HepG2 (cell line): ENCODE measurements around the gene NSD2. TPM values are rescaled to one million over a fixed set of nuclear protein-coding genes. Genes with fewer than 3 reads are reported as not detected.
A peak's percentile ranks its signal among the peaks of the same experiment; 100 is the strongest.

ENCODE experiments used
- AGO1 ChIP-seq: fragments of 200-400 bp; formaldehyde crosslinking; IDR thresholded peaks from 2 replicates; pipeline ENCODE4 v1.6.1; 2017; ENCODE audit warnings: mild to moderate bottlenecking, low read depth, low read length, moderate library complexity; ENCODE audit not compliant: poor library complexity, severe bottlenecking
- CCAR2 ChIP-seq: fragments of 200-400 bp; formaldehyde crosslinking; optimal IDR thresholded peaks from 2 replicates; pipeline ENCODE3; 2018; ENCODE audit warnings: low read depth, mild to moderate bottlenecking, low read length, moderate library complexity
- CHD4 ChIP-seq: fragments of 200-600 bp; sonication (generic); IDR thresholded peaks from 2 replicates; pipeline ENCODE4 v1.7.0; 2017; ENCODE audit warnings: mild to moderate bottlenecking, low read length, borderline replicate concordance
- DMAP1 ChIP-seq: IDR thresholded peaks from 2 replicates; pipeline ENCODE4 v1.6.1; 2016
- EHMT2 ChIP-seq: fragments of 200-600 bp; sonication (generic); IDR thresholded peaks from 2 replicates; pipeline ENCODE4 v1.7.0; 2017; ENCODE audit warnings: antibody characterized with exemption, low read depth, low read length, borderline replicate concordance
- ESRRA ChIP-seq: sonication (generic); formaldehyde crosslinking; IDR thresholded peaks from 2 replicates; pipeline ENCODE4 v1.5.1; 2020; ENCODE audit warnings: mild to moderate bottlenecking, low read depth, missing genetic modification reagents
- FIP1L1 ChIP-seq: fragments of 200-400 bp; formaldehyde crosslinking; IDR thresholded peaks from 2 replicates; pipeline ENCODE4 v1.6.1; 2018; ENCODE audit warnings: low read depth, mild to moderate bottlenecking, low read length, moderate library complexity, borderline replicate concordance; ENCODE audit not compliant: insufficient read depth
- GPN1 ChIP-seq: sonication (generic); formaldehyde crosslinking; IDR thresholded peaks from 2 replicates; pipeline ENCODE4 v1.5.1; 2020; ENCODE audit warnings: missing genetic modification reagents, borderline replicate concordance
- KDM5B ChIP-seq: sonication (generic); formaldehyde crosslinking; IDR thresholded peaks from 2 replicates; pipeline ENCODE4 v1.4.0; 2020; ENCODE audit warnings: missing genetic modification reagents, mild to moderate bottlenecking, borderline replicate concordance
- NCOR1 ChIP-seq: fragments of 200-600 bp; sonication (generic); IDR thresholded peaks from 2 replicates; pipeline ENCODE4 v1.7.0; 2017; ENCODE audit warnings: antibody characterized with exemption, low read length, borderline replicate concordance
- NFYC ChIP-seq: IDR thresholded peaks from 2 replicates; pipeline ENCODE4 v1.6.1; 2016; ENCODE audit warnings: missing genetic modification reagents, missing compliant biosample characterization
- SMC3 ChIP-seq: IDR thresholded peaks from 2 replicates; pipeline ENCODE4 v1.6.1; 2011; ENCODE audit warnings: low read length, improper control_type of control experiment
- ZBTB21 ChIP-seq: sonication (generic); formaldehyde crosslinking; IDR thresholded peaks from 2 replicates; pipeline ENCODE4 v1.4.0; 2020; ENCODE audit warnings: missing genetic modification reagents
- ZBTB7A ChIP-seq: sonication (generic); formaldehyde crosslinking; IDR thresholded peaks from 2 replicates; pipeline ENCODE4 v1.8.0; 2022; ENCODE audit warnings: mild to moderate bottlenecking, missing genetic modification reagents
- ZNF484 ChIP-seq: sonication (generic); formaldehyde crosslinking; IDR thresholded peaks from 2 replicates; pipeline ENCODE4 v1.5.1; 2020; ENCODE audit warnings: mild to moderate bottlenecking, low read depth, missing genetic modification reagents, borderline replicate concordance
- ZNF512B ChIP-seq: sonication (generic); formaldehyde crosslinking; IDR thresholded peaks from 2 replicates; pipeline ENCODE4 v1.5.1; 2020; ENCODE audit warnings: missing genetic modification reagents, mild to moderate bottlenecking, borderline replicate concordance
- ZNF713 ChIP-seq: sonication (generic); formaldehyde crosslinking; IDR thresholded peaks from 2 replicates; pipeline ENCODE4 v1.4.0; 2020; ENCODE audit warnings: mild to moderate bottlenecking, missing genetic modification reagents
- ZSCAN20 ChIP-seq: sonication (generic); formaldehyde crosslinking; IDR thresholded peaks from 2 replicates; pipeline ENCODE4 v1.4.0; 2020; ENCODE audit warnings: missing genetic modification reagents, mild to moderate bottlenecking, borderline replicate concordance
- polyA plus RNA-seq, 8 experiments: library from polyadenylated mRNA; depleted of rRNA in 3 of 8; stranded (reverse) in 7 of 8; unstranded in 1 of 8; fragments of >200 nt; fragmentation: Illumina TruSeq in 4 of 8; extraction: Trizol in 4 of 8; gene quantifications; 2 replicates each; pipeline versions ENCODE4 v1.2.1 to v1.2.3, GENCODE V29; 2011 to 2016; ENCODE audit warnings: low read depth in 4 of 8, missing spikeins in 1 of 8, mixed read lengths in 1 of 8; ENCODE audit not compliant: insufficient read depth in 1 of 8
- total RNA-seq, 5 experiments: library from RNA; depleted of rRNA; stranded (reverse); fragments of >200 nt; fragmentation: Illumina TruSeq; extraction: Trizol; gene quantifications; 2 replicates each; pipeline ENCODE4 v1.2.3, GENCODE V29; 2016; ENCODE audit warnings: low read depth in 1 of 5
- TF ChIP-seq, protein P1 (sequence below): sonication (generic); formaldehyde crosslinking; IDR thresholded peaks from 2 replicates; pipeline ENCODE4 v1.5.1; 2020; ENCODE audit warnings: mild to moderate bottlenecking, missing genetic modification reagents, borderline replicate concordance
- TF ChIP-seq, protein P2 (sequence below): IDR thresholded peaks from 2 replicates; pipeline ENCODE4 v1.6.1; 2012; ENCODE audit warnings: low read length, improper control_type of control experiment

The NSD2 gene
- total and polyA plus RNA-seq, 2 of the 13 experiments (the other 11 are each of a cell fraction or from before 2014, with no cell fraction given) = 22.0 to 65.9 TPM

GRCh38 chr4:1856071-1856942 lies 14.9 kb upstream of the NSD2 start, which contains the start of gene LETM1 (continued):
- TF ChIP-seq, protein P1, sequence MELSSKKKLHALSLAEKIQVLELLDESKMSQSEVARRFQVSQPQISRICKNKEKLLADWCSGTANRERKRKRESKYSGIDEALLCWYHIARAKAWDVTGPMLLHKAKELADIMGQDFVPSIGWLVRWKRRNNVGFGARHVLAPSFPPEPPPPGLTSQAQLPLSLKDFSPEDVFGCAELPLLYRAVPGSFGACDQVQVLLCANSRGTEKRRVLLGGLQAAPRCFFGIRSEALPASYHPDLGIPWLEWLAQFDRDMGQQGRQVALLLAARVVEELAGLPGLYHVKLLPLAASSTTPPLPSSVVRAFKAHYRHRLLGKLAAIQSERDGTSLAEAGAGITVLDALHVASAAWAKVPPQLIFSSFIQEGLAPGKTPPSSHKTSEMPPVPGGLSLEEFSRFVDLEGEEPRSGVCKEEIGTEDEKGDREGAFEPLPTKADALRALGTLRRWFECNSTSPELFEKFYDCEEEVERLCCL = peak; percentile 86; the same call in 1 of the 2 replicates
- TF ChIP-seq ZNF512B (CRISPR knock-in tag) (0 out of 2 replicates have a peak, but pooled peaks have one; percentile 58), AGO1 (no peak), ZNF713 (CRISPR knock-in tag) (0 out of 2 replicates have a peak, but pooled peaks have one; percentile 85), ZBTB21 (CRISPR knock-in tag) (no peak), NFYC (CRISPR knock-in tag) (peak; percentile 64), DMAP1 (CRISPR knock-in tag) (peak; percentile 88), FIP1L1 (no peak), ZNF484 (CRISPR knock-in tag) (no peak), NCOR1 (no peak), CHD4 (no peak), ZSCAN20 (CRISPR knock-in tag) (no peak), CCAR2 (no peak), GPN1 (CRISPR knock-in tag) (no peak), ESRRA (CRISPR knock-in tag) (no peak; the same call in none of the 2 replicates), ZBTB7A (peak; percentile 44; the same call in 1 of the 2 replicates), SMC3 (no peak), KDM5B (CRISPR knock-in tag) (peak; percentile 43), EHMT2 (no peak)
- TF ChIP-seq, protein P2, sequence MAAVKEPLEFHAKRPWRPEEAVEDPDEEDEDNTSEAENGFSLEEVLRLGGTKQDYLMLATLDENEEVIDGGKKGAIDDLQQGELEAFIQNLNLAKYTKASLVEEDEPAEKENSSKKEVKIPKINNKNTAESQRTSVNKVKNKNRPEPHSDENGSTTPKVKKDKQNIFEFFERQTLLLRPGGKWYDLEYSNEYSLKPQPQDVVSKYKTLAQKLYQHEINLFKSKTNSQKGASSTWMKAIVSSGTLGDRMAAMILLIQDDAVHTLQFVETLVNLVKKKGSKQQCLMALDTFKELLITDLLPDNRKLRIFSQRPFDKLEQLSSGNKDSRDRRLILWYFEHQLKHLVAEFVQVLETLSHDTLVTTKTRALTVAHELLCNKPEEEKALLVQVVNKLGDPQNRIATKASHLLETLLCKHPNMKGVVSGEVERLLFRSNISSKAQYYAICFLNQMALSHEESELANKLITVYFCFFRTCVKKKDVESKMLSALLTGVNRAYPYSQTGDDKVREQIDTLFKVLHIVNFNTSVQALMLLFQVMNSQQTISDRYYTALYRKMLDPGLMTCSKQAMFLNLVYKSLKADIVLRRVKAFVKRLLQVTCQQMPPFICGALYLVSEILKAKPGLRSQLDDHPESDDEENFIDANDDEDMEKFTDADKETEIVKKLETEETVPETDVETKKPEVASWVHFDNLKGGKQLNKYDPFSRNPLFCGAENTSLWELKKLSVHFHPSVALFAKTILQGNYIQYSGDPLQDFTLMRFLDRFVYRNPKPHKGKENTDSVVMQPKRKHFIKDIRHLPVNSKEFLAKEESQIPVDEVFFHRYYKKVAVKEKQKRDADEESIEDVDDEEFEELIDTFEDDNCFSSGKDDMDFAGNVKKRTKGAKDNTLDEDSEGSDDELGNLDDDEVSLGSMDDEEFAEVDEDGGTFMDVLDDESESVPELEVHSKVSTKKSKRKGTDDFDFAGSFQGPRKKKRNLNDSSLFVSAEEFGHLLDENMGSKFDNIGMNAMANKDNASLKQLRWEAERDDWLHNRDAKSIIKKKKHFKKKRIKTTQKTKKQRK = no peak
